ENCODE measurements around the gene IFT43. TPM values are rescaled to one million over a fixed set of nuclear protein-coding genes. Genes with fewer than 3 reads are reported as not detected.
"Not testable (repeated sequence)": the region's sequence is repeated elsewhere in the genome, so short reads cannot be mapped to it uniquely, and the experiment has no call there.

Gene IFT43
- total RNA-seq, 1 donor from 2014 or later = 28.2 TPM

DNA sequence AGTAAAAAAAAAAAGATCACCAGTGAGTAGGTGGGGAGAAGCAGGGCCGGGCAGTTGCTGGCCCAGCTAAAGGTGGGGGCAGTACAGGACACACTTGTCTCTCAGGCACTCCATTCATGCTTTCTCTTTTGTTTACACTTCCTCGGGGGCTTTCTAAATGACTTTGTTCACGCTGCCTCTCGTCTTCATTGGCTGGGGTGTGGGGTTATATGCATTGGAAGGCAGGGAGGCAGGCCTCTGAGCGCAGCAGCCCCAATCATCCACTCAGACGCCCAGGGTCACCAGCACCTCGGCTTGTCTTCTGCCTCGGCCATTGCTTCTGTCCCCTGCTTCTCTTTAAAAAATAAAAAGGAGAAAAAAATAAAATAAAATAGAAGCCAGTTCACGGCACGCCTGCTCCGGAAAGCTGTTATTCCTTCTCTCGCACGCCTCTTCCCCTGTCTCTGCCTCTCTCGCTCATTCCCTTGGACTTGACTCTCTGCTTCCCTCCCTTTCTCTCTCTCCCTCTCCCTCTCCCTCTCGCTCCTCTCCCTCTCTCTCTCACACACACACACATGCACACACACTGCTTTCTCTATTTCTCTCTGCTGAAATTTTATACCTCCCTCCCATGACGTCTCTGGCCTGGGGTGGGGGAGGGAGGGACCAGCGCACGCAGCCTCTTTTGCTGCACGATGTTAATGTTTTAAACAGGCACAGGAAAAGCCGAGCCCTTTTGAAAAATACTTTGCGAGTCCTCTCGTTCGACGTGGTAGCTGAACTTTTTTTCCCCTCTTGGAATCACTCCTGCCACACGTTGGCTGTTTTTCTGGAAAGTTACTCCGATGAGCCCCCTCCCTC is 3.9 kb upstream of the IFT43 start, which contains the start of gene TGFB3:
TSS of gene TGFB3 (minus strand) at position 570 of the 840 bp plus-strand sequence. CDS start 1,102 bp downstream, outside the sequence.
- peak; percentile 50 for DNase-seq

DNA sequence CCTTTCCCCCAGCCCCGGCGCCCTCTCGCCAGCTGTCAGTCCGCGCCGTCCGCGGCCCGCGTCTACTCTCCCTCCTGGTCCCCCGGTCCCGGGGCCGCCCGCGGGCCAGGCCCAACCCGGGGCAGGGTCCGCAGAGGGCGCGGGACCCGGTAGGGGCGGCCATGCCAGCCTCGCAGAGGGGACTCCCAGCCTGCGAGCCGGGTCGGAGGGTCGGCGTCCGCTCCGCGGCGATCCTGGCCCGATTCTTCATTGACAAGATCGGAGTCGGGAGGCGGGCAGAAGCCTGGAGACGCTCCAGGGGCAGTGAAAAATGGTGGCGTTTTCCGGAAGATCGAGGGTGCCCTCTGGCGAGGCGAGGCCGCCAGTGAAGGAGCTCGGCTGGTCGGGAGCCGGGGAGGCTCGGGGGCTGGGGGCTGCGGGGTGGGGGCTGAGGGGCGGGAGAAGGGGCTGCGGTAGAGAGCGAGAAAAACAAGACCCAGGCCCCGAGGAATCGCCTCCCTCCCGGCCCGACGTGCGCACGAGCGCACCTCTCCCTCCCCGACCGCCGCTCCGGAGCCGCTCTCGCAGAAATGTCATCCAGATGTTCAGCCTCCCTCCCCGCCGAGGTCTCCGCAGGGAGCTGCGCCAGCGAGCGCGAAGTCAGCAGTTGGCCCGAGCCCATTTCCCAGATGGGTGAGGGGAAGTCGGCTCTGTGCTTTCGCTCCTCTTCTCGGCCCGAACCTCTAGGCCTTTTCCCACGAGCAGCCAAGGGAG is 3.1 kb upstream of the IFT43 start:
- DNase-seq = peak; percentile 80

GRCh38 chr14:75983019-75983358 is 2.6 kb upstream of the IFT43 start:
- DNase-seq = no peak

- no peak for DNase-seq
Measured at GRCh38 chr14:75984674-75985073, 889 bp upstream of the IFT43 start.

- DNase-seq = no peak
Measured at GRCh38 chr14:75986439-75986765, 839 bp downstream of the IFT43 start.

GRCh38 chr14:75987201-75987970 is 1.8 kb downstream of the IFT43 start:
- DNase-seq = no peak

DNA sequence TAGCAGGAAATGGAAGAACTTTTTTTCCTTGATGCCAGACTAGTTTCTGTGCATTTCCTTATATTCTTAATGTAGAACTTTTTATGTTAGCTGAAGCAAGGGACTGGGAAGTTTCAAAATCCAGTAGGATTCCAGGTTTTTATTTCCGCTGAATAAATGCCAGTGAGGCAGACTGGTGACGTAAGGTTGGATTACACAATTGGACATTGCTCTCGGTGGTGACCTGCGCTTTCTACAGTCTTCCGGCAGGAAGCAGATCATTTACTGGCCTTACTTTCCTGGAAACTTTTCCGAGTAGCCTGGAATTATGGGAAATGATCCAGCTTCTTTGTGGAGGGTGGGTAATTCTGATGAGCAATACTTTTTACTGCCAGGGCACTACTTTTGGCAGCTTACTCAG is 3.6 kb downstream of the IFT43 start:
- DNase-seq = no peak

- DNase-seq = no peak
Measured at GRCh38 chr14:75990297-75990696, 4.7 kb downstream of the IFT43 start.

- no peak for DNase-seq
Measured at GRCh38 chr14:75991753-75992152, 6.2 kb downstream of the IFT43 start.

GRCh38 chr14:75993567-75994041 is 8.0 kb downstream of the IFT43 start:
- DNase-seq = no peak

GRCh38 chr14:75995372-75996041 is 9.9 kb downstream of the IFT43 start:
- no peak for DNase-seq

DNA sequence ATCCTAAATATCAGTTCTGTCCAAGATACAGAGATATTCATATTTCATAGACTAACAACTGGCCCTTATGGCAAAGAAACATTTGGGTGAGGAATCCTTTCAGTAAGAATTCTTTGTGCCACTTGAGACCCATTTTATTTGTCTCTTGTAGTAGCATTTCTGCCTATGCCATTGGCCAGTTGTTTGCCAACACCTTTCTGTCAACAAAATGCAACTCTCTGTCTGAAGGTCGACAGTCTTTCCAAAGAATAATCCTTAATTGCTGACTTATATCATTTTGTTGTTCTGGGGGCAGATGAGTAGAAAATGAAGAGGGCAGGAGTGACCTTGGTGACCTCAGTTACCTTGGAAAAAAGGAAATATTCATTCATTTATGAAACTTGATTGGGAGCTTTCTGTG is 10.9 kb downstream of the IFT43 start:
- no peak for DNase-seq

- no peak for DNase-seq
Measured at GRCh38 chr14:75999511-76000190, 14.1 kb downstream of the IFT43 start.

- DNase-seq = no peak
Measured at GRCh38 chr14:76002383-76002782, 16.8 kb downstream of the IFT43 start.

DNA sequence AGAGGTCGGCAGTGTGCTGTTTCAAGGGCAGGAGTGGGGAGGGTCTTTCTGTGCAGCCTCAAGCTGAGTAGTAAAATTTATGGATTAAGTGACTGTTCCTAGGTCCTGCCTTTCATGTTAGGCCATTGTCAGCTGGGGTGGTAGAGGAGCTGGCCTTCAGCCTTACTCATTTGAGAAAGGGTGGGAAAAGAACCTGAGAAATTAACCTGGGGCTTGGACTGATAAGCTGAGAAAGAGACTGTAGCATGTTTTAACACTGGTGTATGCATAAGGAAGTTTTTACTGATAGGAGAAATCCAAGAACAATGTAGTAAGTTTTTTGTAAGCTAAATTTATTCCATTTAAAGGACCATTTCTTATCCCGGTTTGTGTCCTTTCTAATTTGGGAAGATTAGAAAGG is 20.7 kb downstream of the IFT43 start:
- DNase-seq = no peak

DNA sequence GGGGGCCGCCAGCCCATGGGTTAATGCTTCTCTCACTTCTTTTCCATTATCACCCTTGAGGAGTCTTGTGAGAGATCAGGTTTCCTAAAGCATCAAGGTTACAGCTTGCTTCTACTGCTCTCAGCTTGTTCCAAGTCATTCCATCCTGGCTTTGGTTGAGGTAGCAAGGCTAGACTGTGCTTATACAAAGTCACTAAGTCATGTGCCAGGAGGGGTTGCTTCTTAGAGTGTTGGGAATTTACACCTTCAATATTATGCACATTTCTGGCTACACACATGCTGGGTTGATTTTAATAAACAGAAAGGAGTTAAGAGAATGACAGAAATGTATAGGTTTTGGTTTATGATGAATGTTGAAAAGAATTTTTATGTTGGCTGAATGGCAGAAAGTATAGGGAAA is 21.8 kb downstream of the IFT43 start:
- no peak for DNase-seq

- DNase-seq = no peak
Measured at GRCh38 chr14:76007852-76008251, 22.3 kb downstream of the IFT43 start.

GRCh38 chr14:76009627-76010026 is 24.1 kb downstream of the IFT43 start:
- DNase-seq = not testable (repeated sequence)

DNA sequence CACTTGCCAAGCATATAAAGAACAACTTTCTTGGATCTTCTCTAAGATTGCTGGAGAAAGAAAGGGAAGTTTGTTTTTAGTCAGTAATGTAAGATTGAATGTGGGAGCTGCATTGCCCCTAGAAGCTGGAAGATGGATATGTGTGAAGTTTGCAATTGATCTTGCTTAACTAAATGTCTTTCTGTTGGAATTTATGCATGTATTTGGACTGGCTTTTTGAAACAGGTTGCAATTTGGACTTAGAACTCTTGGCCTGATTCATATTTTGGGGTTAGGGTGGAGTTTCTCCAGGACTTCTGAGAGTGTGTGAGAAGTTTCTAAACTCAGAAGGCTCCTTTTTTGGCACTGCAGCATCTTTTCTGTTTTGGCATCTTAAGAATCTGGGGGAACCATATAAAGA is 26.4 kb downstream of the IFT43 start:
- no peak for DNase-seq

DNA sequence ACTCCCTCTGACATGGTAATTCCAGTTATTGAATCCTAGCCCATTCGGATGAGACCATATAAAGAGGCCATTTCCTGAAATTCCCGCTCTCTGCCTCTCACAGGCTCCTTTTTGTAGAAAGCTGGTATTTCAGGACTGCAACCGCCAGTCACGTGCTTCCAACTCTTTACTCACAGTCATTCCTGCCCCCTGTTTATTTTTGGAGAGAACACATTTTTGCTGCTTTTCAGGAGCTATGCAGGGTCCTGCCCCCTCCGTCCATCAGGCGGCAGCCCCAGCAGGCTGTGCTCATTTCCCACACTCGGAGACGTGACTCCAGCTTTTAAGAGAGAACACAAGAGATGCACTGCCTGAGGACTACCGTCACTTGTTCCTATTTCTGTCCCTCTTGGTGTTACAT is 26.8 kb downstream of the IFT43 start:
- no peak for DNase-seq

DNA sequence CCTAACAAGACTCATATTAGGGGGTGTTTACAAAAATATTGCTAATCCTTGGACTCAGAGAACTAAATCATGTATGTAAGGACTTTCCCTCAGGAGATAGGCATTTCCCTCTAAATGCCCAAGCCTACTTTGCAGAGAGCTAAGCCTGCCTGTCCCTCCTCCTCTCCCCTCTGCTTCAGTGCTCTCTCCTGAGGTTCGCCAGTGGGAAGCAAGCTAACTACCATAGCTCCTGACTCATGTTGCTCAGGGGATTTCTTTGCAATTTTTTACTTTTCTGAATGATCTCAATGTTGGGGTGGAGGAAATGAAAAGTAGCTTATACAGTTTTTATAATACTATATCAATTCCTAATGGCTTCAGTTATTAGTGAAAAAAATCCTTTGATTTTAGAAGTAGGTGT is 29.6 kb downstream of the IFT43 start:
- no peak for DNase-seq

- DNase-seq = no peak
Measured at GRCh38 chr14:76015668-76016067, 30.1 kb downstream of the IFT43 start.
